Measurements from ENCODE around the gene BORCS5.

DNA sequence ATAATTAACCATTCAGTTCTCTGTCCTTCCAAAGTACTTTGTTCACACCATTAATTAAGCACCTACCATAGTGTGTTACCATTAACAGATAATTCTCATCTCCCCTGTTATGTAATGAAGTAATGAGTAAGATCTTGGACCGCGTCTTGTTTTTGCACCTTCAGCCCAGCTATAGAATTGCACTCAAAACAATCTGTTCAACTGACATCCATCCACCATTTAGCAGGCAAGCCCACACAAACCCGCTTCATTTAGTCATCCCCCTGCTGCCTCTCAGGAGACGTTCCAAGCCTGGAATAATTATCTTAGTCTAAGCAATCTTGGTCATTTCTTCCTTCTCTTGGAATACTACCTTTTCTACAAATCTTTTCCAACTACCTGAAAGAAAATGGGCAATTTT is 131.4 kb downstream of the BORCS5 start:
- TF ChIP-seq, protein P1, sequence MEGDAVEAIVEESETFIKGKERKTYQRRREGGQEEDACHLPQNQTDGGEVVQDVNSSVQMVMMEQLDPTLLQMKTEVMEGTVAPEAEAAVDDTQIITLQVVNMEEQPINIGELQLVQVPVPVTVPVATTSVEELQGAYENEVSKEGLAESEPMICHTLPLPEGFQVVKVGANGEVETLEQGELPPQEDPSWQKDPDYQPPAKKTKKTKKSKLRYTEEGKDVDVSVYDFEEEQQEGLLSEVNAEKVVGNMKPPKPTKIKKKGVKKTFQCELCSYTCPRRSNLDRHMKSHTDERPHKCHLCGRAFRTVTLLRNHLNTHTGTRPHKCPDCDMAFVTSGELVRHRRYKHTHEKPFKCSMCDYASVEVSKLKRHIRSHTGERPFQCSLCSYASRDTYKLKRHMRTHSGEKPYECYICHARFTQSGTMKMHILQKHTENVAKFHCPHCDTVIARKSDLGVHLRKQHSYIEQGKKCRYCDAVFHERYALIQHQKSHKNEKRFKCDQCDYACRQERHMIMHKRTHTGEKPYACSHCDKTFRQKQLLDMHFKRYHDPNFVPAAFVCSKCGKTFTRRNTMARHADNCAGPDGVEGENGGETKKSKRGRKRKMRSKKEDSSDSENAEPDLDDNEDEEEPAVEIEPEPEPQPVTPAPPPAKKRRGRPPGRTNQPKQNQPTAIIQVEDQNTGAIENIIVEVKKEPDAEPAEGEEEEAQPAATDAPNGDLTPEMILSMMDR (IDR thresholded peaks at IDR 0.05; ENCODE audit: insufficient read depth, low read length, poor library complexity, severe bottlenecking), result no peak
- no peak for TF ChIP-seq EZH2phosphoT487 (conservative IDR thresholded peaks at IDR 0.05; ENCODE audit: low read length)
